RKO (cell line): ENCODE results near the gene AOPEP.
A peak's percentile ranks its signal among the peaks of the same experiment; 100 is the strongest.
"Not testable (repeated sequence)": the region's sequence is repeated elsewhere in the genome, so short reads cannot be mapped to it uniquely, and the experiment has no call there.

Experiments used
- DNase-seq: peaks from one replicate; pipeline ENCODE4 v3.0.0-alpha.2; 2016; ENCODE audit warnings: low spot score

The AOPEP gene

DNA sequence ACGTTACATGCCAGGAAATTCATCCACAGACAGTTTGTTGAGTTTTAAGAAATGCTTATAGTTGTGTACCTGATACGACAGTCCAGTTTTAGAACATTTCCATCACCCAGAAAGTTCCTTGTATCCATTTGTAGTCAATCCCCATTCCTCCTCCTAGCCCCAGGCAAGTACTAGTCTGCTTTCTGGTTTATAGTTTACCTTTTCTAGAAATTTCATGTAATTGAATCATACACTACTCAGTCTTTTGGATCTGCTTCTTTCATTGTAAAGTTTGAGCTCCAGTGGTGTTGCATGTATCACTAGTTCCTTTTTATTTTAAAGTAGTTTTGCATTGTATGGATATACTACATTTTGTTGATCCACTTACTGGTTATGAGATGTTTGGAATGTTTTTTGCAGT lies 291.2 kb downstream of the AOPEP start:
- no peak for DNase-seq

- peak; percentile 77 for DNase-seq
These were observed 291.8 kb downstream of the AOPEP start for GRCh38 chr9:95018099-95018936.

DNA sequence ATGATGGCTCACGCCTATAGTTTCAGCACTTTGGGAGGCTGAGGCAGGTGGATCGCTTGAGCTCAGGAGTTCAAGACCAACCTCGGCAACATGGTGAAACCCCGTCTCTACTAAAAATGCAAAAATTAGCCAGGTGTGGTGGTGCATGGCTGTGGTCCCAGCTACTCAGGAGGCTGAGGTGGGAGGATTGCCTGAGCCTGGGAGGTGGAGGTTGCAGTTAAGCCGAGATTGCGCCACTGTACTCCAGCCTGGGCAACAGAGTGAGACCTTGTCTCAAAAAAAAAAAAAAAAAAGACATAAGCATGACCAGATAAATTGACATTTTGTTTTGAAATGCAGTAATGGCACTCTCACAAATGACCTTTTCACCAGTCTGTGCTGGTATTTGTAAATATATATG lies 294.1 kb downstream of the AOPEP start:
- DNase-seq, result not testable (repeated sequence)

GRCh38 chr9:95021166-95021886 lies 294.8 kb downstream of the AOPEP start:
- DNase-seq, result no peak

- no peak for DNase-seq
These were observed 296.2 kb downstream of the AOPEP start for GRCh38 chr9:95022657-95023056.

GRCh38 chr9:95023217-95024003 lies 296.9 kb downstream of the AOPEP start:
- peak; percentile 29 for DNase-seq

- DNase-seq, result no peak
These were observed 297.7 kb downstream of the AOPEP start for GRCh38 chr9:95024097-95024671.

- DNase-seq, result no peak
These were observed 299.0 kb downstream of the AOPEP start for GRCh38 chr9:95025213-95026147.

DNA sequence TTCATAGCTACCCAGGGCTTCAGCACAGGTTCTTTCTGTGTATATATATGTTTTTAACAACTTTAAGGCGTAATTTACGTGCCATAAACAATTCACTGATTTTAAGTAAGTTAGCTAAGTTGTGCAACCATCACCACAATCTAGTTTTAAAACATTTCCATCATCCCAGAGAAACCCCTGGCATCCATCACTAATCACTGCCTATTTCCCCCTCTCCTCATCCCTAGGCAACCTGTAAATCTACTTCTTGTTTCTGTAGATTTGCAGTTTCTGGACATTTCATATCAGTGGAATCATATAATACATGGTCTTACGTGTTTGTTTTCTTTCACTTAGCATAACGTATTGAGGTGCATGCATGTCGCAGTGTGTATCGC lies 299.6 kb downstream of the AOPEP start:
- no peak for DNase-seq

GRCh38 chr9:95027914-95028852 lies 301.7 kb downstream of the AOPEP start:
- DNase-seq, result no peak

- no peak for DNase-seq
These were observed 302.3 kb downstream of the AOPEP start for GRCh38 chr9:95028853-95029219.

DNA sequence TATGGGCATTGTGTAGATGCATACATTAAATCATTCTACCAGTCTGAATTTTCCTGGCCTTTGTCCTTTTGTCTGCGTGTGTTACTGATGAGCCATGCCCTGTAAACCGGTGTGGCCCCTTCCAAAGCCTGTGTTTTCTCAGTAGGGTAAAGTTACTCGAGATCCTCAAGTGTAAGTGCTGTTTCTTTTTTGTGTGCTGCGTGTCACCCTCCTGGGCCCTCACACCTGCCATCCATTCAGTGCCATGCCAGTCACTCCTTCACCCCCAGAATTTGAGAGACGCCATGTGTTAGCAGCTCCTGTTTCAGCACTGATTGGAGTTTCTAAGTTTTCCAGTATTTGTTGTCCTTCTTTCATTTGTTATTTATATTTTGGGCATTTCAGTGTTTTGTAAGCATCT lies 302.8 kb downstream of the AOPEP start:
- DNase-seq, result no peak

DNA sequence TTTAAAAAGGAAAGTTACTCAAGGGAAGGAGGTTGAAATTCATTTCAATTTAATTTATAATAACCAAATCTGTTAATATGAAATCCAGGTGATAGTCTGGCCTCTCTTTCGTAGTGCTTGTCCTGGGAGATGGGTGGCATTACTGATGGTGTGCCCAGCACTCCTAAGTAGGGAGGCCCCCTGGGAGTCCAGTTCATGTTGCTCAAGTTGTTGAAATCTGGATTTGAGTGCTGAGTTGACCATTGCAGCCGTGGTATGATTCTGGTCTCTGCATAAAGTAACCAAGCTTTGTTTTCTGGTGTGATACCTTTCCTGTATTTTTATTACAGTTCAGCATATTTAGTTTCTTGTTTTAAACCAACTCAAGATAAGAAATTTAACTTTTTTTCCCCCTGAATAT lies 303.2 kb downstream of the AOPEP start:
- DNase-seq, result no peak

DNA sequence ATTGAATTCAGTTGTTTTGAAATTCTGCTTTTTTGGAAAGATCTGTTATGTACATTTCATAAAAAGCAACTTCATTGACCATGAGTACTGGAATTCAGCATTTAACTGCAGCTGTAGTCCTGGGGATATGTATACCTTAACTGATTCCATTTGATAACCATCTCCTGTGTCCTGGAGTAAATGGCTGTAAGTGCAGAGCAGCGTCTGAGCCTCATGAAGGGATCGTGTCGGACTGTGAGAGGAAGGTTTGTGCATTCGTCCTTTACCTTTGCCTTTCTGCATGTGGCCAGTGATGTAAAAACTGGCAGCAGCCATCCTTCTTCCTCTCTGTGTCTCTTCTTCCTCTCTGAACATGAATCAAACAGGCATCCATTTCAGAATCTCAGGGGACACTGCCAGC lies 303.8 kb downstream of the AOPEP start:
- DNase-seq, result no peak

GRCh38 chr9:95030920-95031642 lies 304.6 kb downstream of the AOPEP start:
- DNase-seq, result no peak

DNA sequence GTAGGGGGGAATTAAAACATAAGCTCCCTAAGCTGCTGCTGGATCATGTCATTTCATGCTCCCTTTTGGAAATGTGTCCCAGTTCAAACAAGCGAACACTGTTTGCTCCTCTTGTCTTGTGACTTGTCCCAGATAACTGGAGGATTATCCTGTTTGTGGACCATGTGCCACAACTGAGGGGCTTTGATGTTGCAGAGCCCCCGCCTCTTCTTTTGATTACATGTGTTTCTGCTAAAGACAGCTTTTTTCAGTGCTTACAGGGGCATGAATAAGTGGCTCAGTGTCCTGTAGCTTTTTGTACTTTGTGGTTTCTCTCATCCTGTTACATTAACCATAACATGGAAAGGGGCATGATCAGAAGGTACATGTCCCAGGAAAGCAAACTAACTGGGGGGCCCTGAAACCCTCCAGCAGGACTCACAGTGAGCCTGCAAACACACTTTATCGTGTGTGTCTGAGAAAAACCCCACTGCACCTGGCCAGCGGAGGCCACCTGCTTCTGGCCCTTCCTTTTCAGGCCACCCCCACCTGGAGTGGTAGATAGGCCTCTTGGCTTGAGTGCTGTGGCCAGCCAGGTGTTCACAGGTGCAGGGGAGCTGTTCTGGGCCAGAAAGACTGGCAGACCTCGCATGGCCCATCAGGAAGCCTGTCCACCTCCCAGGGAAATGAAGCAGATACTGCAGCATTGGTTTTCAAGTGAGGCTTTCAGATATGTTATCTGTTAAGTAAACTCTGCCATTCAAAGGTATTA lies 305.4 kb downstream of the AOPEP start:
- DNase-seq, result no peak

GRCh38 chr9:95032580-95033341 lies 306.3 kb downstream of the AOPEP start:
- no peak for DNase-seq

DNA sequence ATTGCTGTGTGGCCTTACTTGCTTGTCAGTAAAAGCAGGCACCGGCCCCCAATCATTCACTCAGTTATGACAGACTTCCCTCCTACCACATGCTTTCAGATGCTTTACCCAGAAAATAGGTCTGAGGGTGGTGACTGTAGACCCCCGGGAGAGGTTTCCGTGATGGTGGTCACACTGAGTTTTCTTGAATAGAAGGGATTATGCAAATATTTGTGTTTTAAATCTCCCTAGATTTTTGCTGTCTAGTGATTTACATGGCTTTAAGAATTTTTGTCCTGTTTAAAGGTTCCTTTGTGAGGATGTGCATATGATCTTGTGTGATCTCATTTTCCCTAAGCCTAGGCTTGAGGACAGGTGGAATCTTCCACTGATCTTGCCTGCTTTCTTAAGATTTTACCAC lies 309.3 kb downstream of the AOPEP start:
- no peak for DNase-seq
